ENCODE data around the gene LBR. TPM values are rescaled to one million over a fixed set of nuclear protein-coding genes. Genes with fewer than 3 reads are reported as not detected.
"Not testable (repeated sequence)": the region's sequence is repeated elsewhere in the genome, so short reads cannot be mapped to it uniquely, and the experiment has no call there.

Gene LBR
- total RNA-seq, 4 donors from 2014 or later = 16.5 to 19.8 (median 18.5) TPM

GRCh38 chr1:225406976-225407725 lies 20.7 kb downstream of the LBR start:
- no peak overlapping the region for H3K4me3 ChIP-seq
- no peak overlapping the region for H3K27ac ChIP-seq
- no peaks in the 10 kb centered on the region for H3K27me3 ChIP-seq
- no peak for ATAC-seq
- no peak for DNase-seq
- H3K4me1 ChIP-seq = no peaks in the 10 kb centered on the region
- in situ Hi-C loops (cut with MboI; ENCODE audit: low sequenced_read_pairs in 4 of 4) = no loop called here
- H3K9me3 ChIP-seq = no peaks in the 10 kb centered on the region
- no peak for TF ChIP-seq POLR2A (IDR thresholded peaks at IDR 0.05)
- intact Hi-C loops (cut with DNase I; ENCODE audit: low total_unique reads) = no loop called here
- H3K36me3 ChIP-seq = peaks cover 2 to 66% of the 10 kb centered on the region in 2 donors

GRCh38 chr1:225400968-225401367 lies 26.9 kb downstream of the LBR start:
- Histone ChIP-seq H3K9me3 (no peaks in the 10 kb centered on the region), H3K27ac (no peak overlapping the region), H3K27me3 (no peaks in the 10 kb centered on the region), H3K36me3 (peaks cover 0 to 43% of the 10 kb centered on the region in 2 donors), H3K4me3 (no peak overlapping the region), H3K4me1 (no peaks in the 10 kb centered on the region)
- DNase-seq (no peak), ATAC-seq (no peak)
- intact Hi-C loops (cut with DNase I; ENCODE audit: low total_unique reads) = no loop called here
- TF ChIP-seq CTCF (IDR thresholded peaks at IDR 0.05 in 4 of 5, conservative IDR thresholded peaks at IDR 0.05 in 1 of 5) = no peak
- no peak for TF ChIP-seq POLR2A (IDR thresholded peaks at IDR 0.05)
- in situ Hi-C loops (cut with MboI; ENCODE audit: low sequenced_read_pairs in 4 of 4) = no loop called here

GRCh38 chr1:225396357-225396756 lies 31.5 kb downstream of the LBR start:
- in situ Hi-C loops (cut with MboI; ENCODE audit: low sequenced_read_pairs in 4 of 4) (no loop called here), intact Hi-C loops (cut with DNase I; ENCODE audit: low total_unique reads) (no loop called here)
- H3K27me3 ChIP-seq = no peaks in the 10 kb centered on the region
- no peaks in the 10 kb centered on the region for H3K9me3 ChIP-seq
- DNase-seq = no peak
- TF ChIP-seq POLR2A (IDR thresholded peaks at IDR 0.05) = no peak
- H3K27ac ChIP-seq = no peak overlapping the region
- peaks cover 0 to 10% of the 10 kb centered on the region in 2 donors for H3K36me3 ChIP-seq
- no peak overlapping the region for H3K4me3 ChIP-seq
- H3K4me1 ChIP-seq = no peaks in the 10 kb centered on the region
- ATAC-seq = no peak

- no peaks in the 10 kb centered on the region for H3K4me1 ChIP-seq
- no peaks in the 10 kb centered on the region for H3K36me3 ChIP-seq
- no peak overlapping the region for H3K4me3 ChIP-seq
- TF ChIP-seq POLR2A (IDR thresholded peaks at IDR 0.05) (no peak), CTCF (IDR thresholded peaks at IDR 0.05 in 4 of 5, conservative IDR thresholded peaks at IDR 0.05 in 1 of 5) (no peak)
- in situ Hi-C loops (cut with MboI; ENCODE audit: low sequenced_read_pairs in 4 of 4) = no loop called here
- intact Hi-C loops (cut with DNase I; ENCODE audit: low total_unique reads) = no loop called here
- DNase-seq = no peak
- H3K27me3 ChIP-seq = no peaks in the 10 kb centered on the region
- no peaks in the 10 kb centered on the region for H3K9me3 ChIP-seq
- no peak for ATAC-seq
- no peak overlapping the region for H3K27ac ChIP-seq
Observed at GRCh38 chr1:225389843-225390242, 38.0 kb downstream of the LBR start.

GRCh38 chr1:225388372-225388771 lies 39.5 kb downstream of the LBR start:
- ATAC-seq = no peak
- Histone ChIP-seq H3K27me3 (no peaks in the 10 kb centered on the region), H3K4me3 (no peak overlapping the region), H3K9me3 (no peaks in the 10 kb centered on the region), H3K4me1 (no peaks in the 10 kb centered on the region), H3K36me3 (no peaks in the 10 kb centered on the region), H3K27ac (no peak overlapping the region)
- in situ Hi-C loops (cut with MboI; ENCODE audit: low sequenced_read_pairs in 4 of 4) (no loop called here), intact Hi-C loops (cut with DNase I; ENCODE audit: low total_unique reads) (no loop called here)
- no peak for DNase-seq
- TF ChIP-seq CTCF (IDR thresholded peaks at IDR 0.05 in 4 of 5, conservative IDR thresholded peaks at IDR 0.05 in 1 of 5) (no peak), POLR2A (IDR thresholded peaks at IDR 0.05) (no peak)

- DNase-seq; H3K4me1 ChIP-seq; H3K27ac ChIP-seq; H3K4me3 ChIP-seq; H3K9me3 ChIP-seq; in situ Hi-C loops (cut with MboI; ENCODE audit: low sequenced_read_pairs in 4 of 4); intact Hi-C loops (cut with DNase I; ENCODE audit: low total_unique reads); ATAC-seq; H3K27me3 ChIP-seq; H3K36me3 ChIP-seq: not testable (repeated sequence)
Observed at GRCh38 chr1:225386860-225387259, 41.0 kb downstream of the LBR start.

All from gastrocnemius medialis (tissue), 4 donors.